Vagina (tissue), 2 donors: ENCODE results near the gene TSPAN14. TPM values are rescaled to one million over a fixed set of nuclear protein-coding genes. Genes with fewer than 3 reads are reported as not detected.
A peak's percentile ranks its signal among the peaks of the same experiment; 100 is the strongest.

Experiments used
- DNase-seq, 2 donors: peaks; one replicate each; pipeline ENCODE4 v3.0.0-alpha.2; 2017; ENCODE audit errors: extremely low spot score in 2 of 2
- H3K27ac ChIP-seq: fragments of 200-600 bp; sonication (generic); one replicate; pipeline ENCODE4 v1.5.1; 2019
- H3K27me3 ChIP-seq: fragments of 200-600 bp; sonication (generic); one replicate; pipeline ENCODE4 v1.5.1; 2019
- H3K36me3 ChIP-seq, 2 donors: fragments of 200-600 bp; sonication (generic); one replicate each; pipeline ENCODE4 v1.5.1; 2017 to 2019
- H3K4me1 ChIP-seq: fragments of 200-600 bp; sonication (generic); one replicate; pipeline ENCODE4 v1.5.1; 2019
- H3K4me3 ChIP-seq, 2 donors: fragments of 200-600 bp; sonication (generic); 1 replicate in 1 of 2; 2 replicates in 1 of 2; pipeline ENCODE4 v1.5.1; 2016 to 2019
- H3K9me3 ChIP-seq: fragments of 200-600 bp; sonication (generic); one replicate; pipeline ENCODE4 v1.5.1; 2019
- CTCF ChIP-seq, 3 experiments: fragments of 450-650 bp in 2 of 3; fragments of 200-600 bp in 1 of 3; sonication (generic) in 1 of 3; IDR thresholded peaks; one replicate each; pipeline ENCODE4 v1.5.1; 2017 to 2019; ENCODE audit warnings: antibody characterized with exemption in 3 of 3, mild to moderate bottlenecking in 2 of 3, moderate library complexity in 2 of 3
- POLR2A ChIP-seq, 2 donors: fragments of 450-650 bp; IDR thresholded peaks; one replicate each; pipeline ENCODE4 v1.6.1; 2017; ENCODE audit warnings: antibody characterized with exemption in 2 of 2, mild to moderate bottlenecking in 2 of 2, moderate library complexity in 2 of 2
- POLR2AphosphoS5 ChIP-seq, 2 donors: sonication (generic); formaldehyde crosslinking; IDR thresholded peaks; one replicate each; pipeline ENCODE4 v1.9.0; 2017; ENCODE audit warnings: antibody characterized with exemption in 2 of 2, mild to moderate bottlenecking in 2 of 2, low read depth in 1 of 2; ENCODE audit not compliant: insufficient read depth in 1 of 2
- intact Hi-C: fragments of 100-400 bp; cut with DNase I; formaldehyde crosslinking; loops from one replicate; pipeline ENCODE4 v1.15.1; 2023
- total RNA-seq: library from RNA; depleted of rRNA; stranded (reverse); fragments of >200 nt; gene quantifications from one replicate; pipeline ENCODE4 v1.2.3, GENCODE V29; 2016

TSPAN14 gene
- total RNA-seq, 1 donor from 2014 or later, result 98.0 TPM

- Histone ChIP-seq H3K4me3 (no peak overlapping the region), H3K4me1 (peaks cover 21% of the 10 kb centered on the region), H3K9me3 (no peaks in the 10 kb centered on the region), H3K27ac (no peak overlapping the region), H3K36me3 (no peaks in the 10 kb centered on the region), H3K27me3 (no peaks in the 10 kb centered on the region)
- no peak for TF ChIP-seq POLR2AphosphoS5 (IDR thresholded peaks at IDR 0.05; ENCODE audit: insufficient read depth in 1 of 2, low read depth in 1 of 2)
- no peak for TF ChIP-seq POLR2A (IDR thresholded peaks at IDR 0.05)
- TF ChIP-seq CTCF (IDR thresholded peaks at IDR 0.05), result no peak
- DNase-seq, result peak in 1 of 2 donors; percentile 82
- intact Hi-C loops, result no loop called here
Observed at GRCh38 chr10:80538481-80539185, 84.5 kb downstream of the TSPAN14 start.

DNA sequence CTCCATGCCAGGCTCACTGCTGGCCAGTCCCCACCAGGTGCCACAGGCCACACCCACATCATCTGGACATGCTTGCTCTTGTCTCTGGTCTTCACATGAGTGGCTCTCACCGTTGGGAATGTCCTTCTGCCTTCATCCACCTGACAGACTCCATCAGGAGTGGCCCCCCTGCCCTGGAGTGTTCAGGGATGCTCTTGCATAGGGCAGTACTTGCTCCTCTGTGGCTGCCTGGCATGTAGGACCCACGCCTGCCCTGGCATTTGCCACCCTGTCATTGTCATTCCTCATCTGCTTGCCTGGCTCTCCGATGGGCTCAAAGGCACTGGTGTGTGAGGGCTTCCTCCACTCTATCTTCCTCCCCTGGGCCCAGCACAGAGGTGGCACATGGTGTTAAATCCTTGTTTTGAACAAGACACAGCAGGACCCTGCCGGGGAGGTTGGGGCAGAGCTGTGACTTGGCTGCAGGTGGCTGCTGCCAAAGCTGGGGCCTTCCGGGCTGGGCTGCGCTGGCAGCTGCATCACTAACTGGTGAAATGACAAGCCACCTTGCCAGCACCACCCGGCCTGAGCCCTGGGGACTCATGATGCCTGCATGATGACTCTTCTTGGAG lies 85.4 kb downstream of the TSPAN14 start:
- Histone ChIP-seq H3K4me1 (peaks cover 21% of the 10 kb centered on the region), H3K27ac (no peak overlapping the region), H3K27me3 (no peaks in the 10 kb centered on the region), H3K4me3 (no peak overlapping the region), H3K36me3 (no peaks in the 10 kb centered on the region), H3K9me3 (no peaks in the 10 kb centered on the region)
- DNase-seq, result peak in 1 of 2 donors; percentile 82
- no peak for TF ChIP-seq CTCF (IDR thresholded peaks at IDR 0.05)
- TF ChIP-seq POLR2A (IDR thresholded peaks at IDR 0.05), result no peak
- TF ChIP-seq POLR2AphosphoS5 (IDR thresholded peaks at IDR 0.05; ENCODE audit: insufficient read depth in 1 of 2, low read depth in 1 of 2), result no peak
- intact Hi-C loops, result no loop called here

- Histone ChIP-seq H3K4me3 (no peak overlapping the region), H3K27me3 (no peaks in the 10 kb centered on the region), H3K36me3 (no peaks in the 10 kb centered on the region), H3K27ac (no peak overlapping the region), H3K4me1 (peaks cover 21% of the 10 kb centered on the region), H3K9me3 (no peaks in the 10 kb centered on the region)
- DNase-seq, result peak in 1 of 2 donors; percentile 79
- TF ChIP-seq POLR2AphosphoS5 (IDR thresholded peaks at IDR 0.05; ENCODE audit: insufficient read depth in 1 of 2, low read depth in 1 of 2) (no peak), POLR2A (IDR thresholded peaks at IDR 0.05) (no peak), CTCF (IDR thresholded peaks at IDR 0.05) (no peak)
- intact Hi-C loops, result no loop called here
Observed at GRCh38 chr10:80540136-80540535, 86.0 kb downstream of the TSPAN14 start.

- H3K9me3 ChIP-seq, result no peaks in the 10 kb centered on the region
Observed at GRCh38 chr10:80540618-80540980, 86.5 kb downstream of the TSPAN14 start.

More at GRCh38 chr10:80540618-80540980, 86.5 kb downstream of the TSPAN14 start:
- Histone ChIP-seq H3K4me1 (peaks cover 21% of the 10 kb centered on the region), H3K27ac (no peak overlapping the region), H3K36me3 (no peaks in the 10 kb centered on the region), H3K4me3 (peak overlapping the region; percentile 3 to 15), H3K27me3 (no peaks in the 10 kb centered on the region)
- peak in 1 of 2 donors; percentile 61 for DNase-seq
- intact Hi-C loops, result no loop called here
- TF ChIP-seq CTCF (IDR thresholded peaks at IDR 0.05) (no peak), POLR2A (IDR thresholded peaks at IDR 0.05) (no peak), POLR2AphosphoS5 (IDR thresholded peaks at IDR 0.05; ENCODE audit: insufficient read depth in 1 of 2, low read depth in 1 of 2) (no peak)
